K562 (cell line): Measurements from ENCODE around the gene VWA3B. TPM values are rescaled to one million over a fixed set of nuclear protein-coding genes. Genes with fewer than 3 reads are reported as not detected.

Experiments used
- ATAC-seq: fragments of 200-7000 bp; cut with Tn5 transposase; 3 replicates; pipeline ENCODE4 v1.9.1; 2020; ENCODE audit warnings: moderate library complexity
- BruUV-seq: library from RNA; stranded (reverse); fragments of 400-500 nt; replicated peaks from 2 replicates; lab custom pipeline; 2021; lab: Mats Ljungman, UMichigan
- CTCF ChIA-PET: fragments of 300-600 bp; formaldehyde crosslinking; extraction: SDS; loops from one replicate; lab custom pipeline; 2021; ENCODE audit warnings: low intra/inter-chr PET ratio; lab: Yijun Ruan, JAX
- POLR2A ChIA-PET: fragments of 300-600, 350-650 bp; sonication (Branson Sonifier 250); formaldehyde crosslinking; extraction: SDS; loops from one replicate; lab custom pipeline; 2021; ENCODE audit warnings: antibody characterized with exemption, inconsistent platforms; lab: Yijun Ruan, JAX
- DNase-seq, 4 experiments: peaks; one replicate each; pipeline versions ENCODE4 v3.0.0 to v3.0.0-alpha.2; 2011 to 2018; ENCODE audit warnings: low spot score in 3 of 4, mixed read lengths in 3 of 4; ENCODE audit errors: extremely low read depth in 1 of 4
- FAIRE-seq: peaks from 2 replicates; lab custom pipeline; 2011; peaks lifted over from hg19 to GRCh38; lab: Jason Lieb, UNC
- H2AFZ ChIP-seq: 2 replicates; pipeline ENCODE4 v1.6.0; 2011; ENCODE audit warnings: low read depth, low read length, control low read depth, inconsistent platforms
- H3K27ac ChIP-seq: fragments of 200-600 bp; 3 replicates; pipeline ENCODE4 v1.8.0; 2011; ENCODE audit warnings: low read depth, mild to moderate bottlenecking, control low read depth, inconsistent platforms, low read length, moderate library complexity, mixed read lengths; ENCODE audit errors: extremely low read depth
- H3K27me3 ChIP-seq, 2 experiments: fragments of 300-600 bp in 1 of 2; 2 replicates in 1 of 2; 3 replicates in 1 of 2; pipeline versions ENCODE4 v1.6.0 to v1.8.0; 2011; ENCODE audit warnings: inconsistent platforms in 2 of 2, low read length in 2 of 2, mild to moderate bottlenecking in 1 of 2, mixed read lengths in 1 of 2, moderate library complexity in 1 of 2; ENCODE audit not compliant: control insufficient read depth in 2 of 2, insufficient read depth in 2 of 2
- H3K36me3 ChIP-seq: fragments of 300-600 bp; 3 replicates; pipeline ENCODE4 v1.8.0; 2011; ENCODE audit warnings: mild to moderate bottlenecking, low read length, inconsistent platforms; ENCODE audit not compliant: control insufficient read depth, insufficient read depth
- H3K4me1 ChIP-seq, 2 experiments: fragments of 200-600 bp in 1 of 2; replicated peaks in 1 of 2; 2 replicates in 1 of 2; 3 replicates in 1 of 2; pipeline versions ENCODE4 v1.5.1 to v1.8.0; 2011; ENCODE audit warnings: inconsistent platforms in 2 of 2, low read length in 2 of 2, mild to moderate bottlenecking in 1 of 2, mixed read lengths in 1 of 2, moderate library complexity in 1 of 2; ENCODE audit not compliant: control insufficient read depth in 2 of 2, insufficient read depth in 2 of 2
- H3K4me2 ChIP-seq: 2 replicates; pipeline ENCODE4 v1.6.1; 2011; ENCODE audit warnings: low read length, control low read depth, inconsistent platforms, mixed read lengths; ENCODE audit not compliant: insufficient read depth
- H3K4me3 ChIP-seq: fragments of 200-600 bp; sonication (generic), shearing (Covaris generic); 2 replicates; pipeline ENCODE4 v1.5.1; 2016; ENCODE audit warnings: control low read depth, inconsistent platforms
- H3K79me2 ChIP-seq: fragments of 200-600 bp; 3 replicates; pipeline ENCODE4 v1.8.0; 2011; ENCODE audit warnings: low read length, inconsistent platforms; ENCODE audit not compliant: control insufficient read depth, insufficient read depth
- H3K9ac ChIP-seq, 2 experiments: 2 replicates each; pipeline versions ENCODE4 v1.6.0 to v1.6.1; 2011; ENCODE audit warnings: low read depth in 2 of 2, low read length in 2 of 2, control low read depth in 1 of 2, inconsistent platforms in 1 of 2, mild to moderate bottlenecking in 1 of 2, mixed read lengths in 1 of 2; ENCODE audit not compliant: insufficient read depth in 1 of 2
- H3K9me1 ChIP-seq: one replicate; pipeline ENCODE4 v1.6.0; 2011; ENCODE audit warnings: inconsistent platforms, mild to moderate bottlenecking, low read length, moderate library complexity; ENCODE audit not compliant: control insufficient read depth, insufficient read depth
- H3K9me3 ChIP-seq: replicated peaks from 2 replicates; pipeline ENCODE4 v1.5.1; 2011; ENCODE audit warnings: low read depth, low read length, inconsistent platforms; ENCODE audit not compliant: control insufficient read depth, insufficient read depth
- H4K20me1 ChIP-seq: replicated peaks from 2 replicates; pipeline ENCODE4 v1.6.1; 2011; ENCODE audit warnings: low read length, inconsistent platforms, mixed read lengths; ENCODE audit not compliant: control insufficient read depth, insufficient read depth
- ATF1 ChIP-seq, 2 experiments: fragments of 450-650 bp in 1 of 2; IDR thresholded peaks; 2 replicates each; pipeline ENCODE4 v1.6.1; 2016; ENCODE audit warnings: missing compliant biosample characterization in 1 of 2, missing genetic modification characterization in 1 of 2
- ELF4 ChIP-seq: fragments of 450-650 bp; formaldehyde crosslinking; IDR thresholded peaks from 2 replicates; pipeline ENCODE4 v1.4.0; 2022; ENCODE audit warnings: missing genetic modification characterization
- SMAD3 ChIP-seq: fragments of 450-650 bp; formaldehyde crosslinking; conservative IDR thresholded peaks from 2 replicates; pipeline ENCODE4 v1.4.0; 2020; ENCODE audit warnings: mild to moderate bottlenecking
- SNAPC5 ChIP-seq: fragments of 250-450 bp; sonication (Bioruptor Pico); IDR thresholded peaks from 2 replicates; pipeline ENCODE4 v1.8.0; 2021; ENCODE audit warnings: moderate library complexity, mild to moderate bottlenecking, inconsistent platforms
- UBTF ChIP-seq, 2 experiments: IDR thresholded peaks; 2 replicates each; pipeline ENCODE4 v1.6.1; 2012; ENCODE audit warnings: improper control_type of control experiment in 2 of 2, low read depth in 2 of 2, low read length in 2 of 2, borderline replicate concordance in 1 of 2
- WGBS: fragments of 100-300 bp; shearing (Covaris generic); methylation state at CpG from one replicate; pipeline ENCODE4 v1.1.6; 2016; ENCODE audit warnings: low coverage, mixed read lengths; ENCODE audit not compliant: insufficient coverage; ENCODE audit errors: missing lambda C conversion rate; 5-methylcytosine and 5-hydroxymethylcytosine counted together
- in situ Hi-C: fragments of 300-500 bp; cut with MboI; formaldehyde crosslinking; loops from 4 replicates; pipeline ENCODE4 v1.15.0; 2018; ENCODE audit warnings: inconsistent platforms, mixed read lengths
- intact Hi-C: fragments of 100-400 bp; cut with micrococcal nuclease; formaldehyde crosslinking; loops from 2 replicates; pipeline ENCODE4 v1.14.2; 2022
- polyA plus RNA-seq, 8 experiments: library from polyadenylated mRNA; depleted of rRNA in 4 of 8; stranded (reverse) in 5 of 8; unstranded in 3 of 8; fragments of >200 nt; fragmentation: Nextera tagmentation in 2 of 8; fragmentation: Illumina TruSeq in 1 of 8; extraction: Ambion mirVana in 2 of 8; extraction: Trizol in 1 of 8; gene quantifications; 2 replicates each; pipeline versions ENCODE4 v1.2.1 to v1.2.3, GENCODE V29; 2011 to 2014; ENCODE audit warnings: inconsistent platforms in 1 of 8, missing spikeins in 1 of 8
- total RNA-seq, 7 experiments: library from RNA; depleted of rRNA in 6 of 7; stranded (reverse); fragments of >200 nt in 6 of 7; fragmentation: Illumina TruSeq in 2 of 7; extraction: Trizol in 2 of 7; gene quantifications; 2 replicates each; pipeline versions ENCODE4 v1.2.1 to v1.2.3, GENCODE V29; 2011 to 2021; ENCODE audit warnings: low replicate concordance in 1 of 7
- TF ChIP-seq, protein P1 (sequence below): sonication (generic); formaldehyde crosslinking; IDR thresholded peaks from 2 replicates; pipeline ENCODE4 v1.8.0; 2022; ENCODE audit warnings: missing genetic modification reagents, mild to moderate bottlenecking, borderline replicate concordance

VWA3B gene
- total and polyA plus RNA-seq, 9 of the 15 experiments (the other 6 are each of a cell fraction or from before 2014, with no cell fraction given), result not detected

DNA sequence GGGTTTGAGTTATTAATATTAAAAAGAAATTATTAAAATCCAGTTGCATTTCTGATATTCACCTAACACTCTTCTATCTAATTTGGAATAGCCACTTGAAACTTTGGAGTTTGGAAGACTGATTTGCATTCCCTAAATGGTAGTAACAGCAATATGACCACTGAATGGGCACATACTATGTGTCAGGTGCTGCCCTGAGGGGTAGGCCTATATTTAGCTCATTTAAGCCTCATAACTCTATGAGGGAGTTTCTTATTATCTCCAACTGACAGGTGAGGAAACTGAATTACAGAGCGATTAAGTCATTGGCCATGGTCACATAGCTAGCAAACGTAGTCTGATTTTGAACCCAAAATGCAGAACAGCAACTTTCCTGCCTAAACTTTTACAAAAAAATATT lies 77.3 kb downstream of the VWA3B start:
- Histone ChIP-seq H3K9ac (no peak overlapping the region), H3K36me3 (no peaks in the 10 kb centered on the region), H3K27ac (no peak overlapping the region), H2AFZ (no peak overlapping the region), H3K79me2 (no peaks in the 10 kb centered on the region), H3K4me2 (no peak overlapping the region), H3K27me3 (peaks cover 26 to 52% of the 10 kb centered on the region in 2 experiments), H3K4me1 (no peaks in the 10 kb centered on the region), H3K4me3 (no peak overlapping the region), H4K20me1 (no peaks in the 10 kb centered on the region), H3K9me1 (no peaks in the 10 kb centered on the region), H3K9me3 (no peaks in the 10 kb centered on the region)
- POLR2A ChIA-PET, result no interaction called here
- FAIRE-seq (no peak), ATAC-seq (no peak), DNase-seq (no peak)
- in situ Hi-C loops (no loop called here), intact Hi-C loops (no loop called here)
- no peak for TF ChIP-seq ATF1 (CRISPR knock-in tag; IDR thresholded peaks at IDR 0.05)
- no peak for TF ChIP-seq ATF1 (tag; IDR thresholded peaks at IDR 0.05)
- TF ChIP-seq SMAD3, result no peak
- no peak for TF ChIP-seq UBTF (IDR thresholded peaks at IDR 0.05; ENCODE audit: borderline replicate concordance in 1 of 2, low read depth in 2 of 2, low read length in 2 of 2)
- no peak for TF ChIP-seq ELF4 (CRISPR knock-in tag)
- TF ChIP-seq, protein P1, sequence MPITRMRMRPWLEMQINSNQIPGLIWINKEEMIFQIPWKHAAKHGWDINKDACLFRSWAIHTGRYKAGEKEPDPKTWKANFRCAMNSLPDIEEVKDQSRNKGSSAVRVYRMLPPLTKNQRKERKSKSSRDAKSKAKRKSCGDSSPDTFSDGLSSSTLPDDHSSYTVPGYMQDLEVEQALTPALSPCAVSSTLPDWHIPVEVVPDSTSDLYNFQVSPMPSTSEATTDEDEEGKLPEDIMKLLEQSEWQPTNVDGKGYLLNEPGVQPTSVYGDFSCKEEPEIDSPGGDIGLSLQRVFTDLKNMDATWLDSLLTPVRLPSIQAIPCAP (CRISPR knock-in tag), result no peak
- no peak for TF ChIP-seq SNAPC5 (CRISPR knock-in tag)
- BruUV-seq, result no TSS peak
- WGBS, result 0% methylated on average over 2 of the region's 2 CpGs
- CTCF ChIA-PET, result no interaction called here
